Measurements from ENCODE around the gene EHMT2.

GRCh38 chr6:31918069-31918720, 20.7 kb upstream of the EHMT2 start:
- TF ChIP-seq ETV6 (CRISPR knock-in tag; IDR thresholded peaks at IDR 0.05), result no peak
- no peak for TF ChIP-seq E2F1 (CRISPR knock-in tag; IDR thresholded peaks at IDR 0.05)
- TF ChIP-seq, protein P1, sequence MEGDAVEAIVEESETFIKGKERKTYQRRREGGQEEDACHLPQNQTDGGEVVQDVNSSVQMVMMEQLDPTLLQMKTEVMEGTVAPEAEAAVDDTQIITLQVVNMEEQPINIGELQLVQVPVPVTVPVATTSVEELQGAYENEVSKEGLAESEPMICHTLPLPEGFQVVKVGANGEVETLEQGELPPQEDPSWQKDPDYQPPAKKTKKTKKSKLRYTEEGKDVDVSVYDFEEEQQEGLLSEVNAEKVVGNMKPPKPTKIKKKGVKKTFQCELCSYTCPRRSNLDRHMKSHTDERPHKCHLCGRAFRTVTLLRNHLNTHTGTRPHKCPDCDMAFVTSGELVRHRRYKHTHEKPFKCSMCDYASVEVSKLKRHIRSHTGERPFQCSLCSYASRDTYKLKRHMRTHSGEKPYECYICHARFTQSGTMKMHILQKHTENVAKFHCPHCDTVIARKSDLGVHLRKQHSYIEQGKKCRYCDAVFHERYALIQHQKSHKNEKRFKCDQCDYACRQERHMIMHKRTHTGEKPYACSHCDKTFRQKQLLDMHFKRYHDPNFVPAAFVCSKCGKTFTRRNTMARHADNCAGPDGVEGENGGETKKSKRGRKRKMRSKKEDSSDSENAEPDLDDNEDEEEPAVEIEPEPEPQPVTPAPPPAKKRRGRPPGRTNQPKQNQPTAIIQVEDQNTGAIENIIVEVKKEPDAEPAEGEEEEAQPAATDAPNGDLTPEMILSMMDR (IDR thresholded peaks at IDR 0.05), result no peak
- no peak for TF ChIP-seq NFYB (CRISPR knock-in tag; conservative IDR thresholded peaks at IDR 0.05; ENCODE audit: low read depth)
- TF ChIP-seq JUN (CRISPR knock-in tag; IDR thresholded peaks at IDR 0.05), result no peak
- no peak for TF ChIP-seq GTF2I (CRISPR knock-in tag; conservative IDR thresholded peaks at IDR 0.05)
- TF ChIP-seq RORB (CRISPR knock-in tag; IDR thresholded peaks at IDR 0.05), result no peak
- TF ChIP-seq, protein P2, sequence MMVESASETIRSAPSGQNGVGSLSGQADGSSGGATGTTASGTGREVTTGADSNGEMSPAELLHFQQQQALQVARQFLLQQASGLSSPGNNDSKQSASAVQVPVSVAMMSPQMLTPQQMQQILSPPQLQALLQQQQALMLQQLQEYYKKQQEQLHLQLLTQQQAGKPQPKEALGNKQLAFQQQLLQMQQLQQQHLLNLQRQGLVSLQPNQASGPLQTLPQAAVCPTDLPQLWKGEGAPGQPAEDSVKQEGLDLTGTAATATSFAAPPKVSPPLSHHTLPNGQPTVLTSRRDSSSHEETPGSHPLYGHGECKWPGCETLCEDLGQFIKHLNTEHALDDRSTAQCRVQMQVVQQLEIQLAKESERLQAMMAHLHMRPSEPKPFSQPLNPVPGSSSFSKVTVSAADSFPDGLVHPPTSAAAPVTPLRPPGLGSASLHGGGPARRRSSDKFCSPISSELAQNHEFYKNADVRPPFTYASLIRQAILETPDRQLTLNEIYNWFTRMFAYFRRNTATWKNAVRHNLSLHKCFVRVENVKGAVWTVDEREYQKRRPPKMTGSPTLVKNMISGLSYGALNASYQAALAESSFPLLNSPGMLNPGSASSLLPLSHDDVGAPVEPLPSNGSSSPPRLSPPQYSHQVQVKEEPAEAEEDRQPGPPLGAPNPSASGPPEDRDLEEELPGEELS (CRISPR knock-in tag; IDR thresholded peaks at IDR 0.05), result no peak

Measured in WTC11 (cell line).